Measurements from ENCODE around the gene VBP1.
"Not testable (repeated sequence)": the region's sequence is repeated elsewhere in the genome, so short reads cannot be mapped to it uniquely, and the experiment has no call there.

The VBP1 gene, protein sequence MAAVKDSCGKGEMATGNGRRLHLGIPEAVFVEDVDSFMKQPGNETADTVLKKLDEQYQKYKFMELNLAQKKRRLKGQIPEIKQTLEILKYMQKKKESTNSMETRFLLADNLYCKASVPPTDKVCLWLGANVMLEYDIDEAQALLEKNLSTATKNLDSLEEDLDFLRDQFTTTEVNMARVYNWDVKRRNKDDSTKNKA

DNA sequence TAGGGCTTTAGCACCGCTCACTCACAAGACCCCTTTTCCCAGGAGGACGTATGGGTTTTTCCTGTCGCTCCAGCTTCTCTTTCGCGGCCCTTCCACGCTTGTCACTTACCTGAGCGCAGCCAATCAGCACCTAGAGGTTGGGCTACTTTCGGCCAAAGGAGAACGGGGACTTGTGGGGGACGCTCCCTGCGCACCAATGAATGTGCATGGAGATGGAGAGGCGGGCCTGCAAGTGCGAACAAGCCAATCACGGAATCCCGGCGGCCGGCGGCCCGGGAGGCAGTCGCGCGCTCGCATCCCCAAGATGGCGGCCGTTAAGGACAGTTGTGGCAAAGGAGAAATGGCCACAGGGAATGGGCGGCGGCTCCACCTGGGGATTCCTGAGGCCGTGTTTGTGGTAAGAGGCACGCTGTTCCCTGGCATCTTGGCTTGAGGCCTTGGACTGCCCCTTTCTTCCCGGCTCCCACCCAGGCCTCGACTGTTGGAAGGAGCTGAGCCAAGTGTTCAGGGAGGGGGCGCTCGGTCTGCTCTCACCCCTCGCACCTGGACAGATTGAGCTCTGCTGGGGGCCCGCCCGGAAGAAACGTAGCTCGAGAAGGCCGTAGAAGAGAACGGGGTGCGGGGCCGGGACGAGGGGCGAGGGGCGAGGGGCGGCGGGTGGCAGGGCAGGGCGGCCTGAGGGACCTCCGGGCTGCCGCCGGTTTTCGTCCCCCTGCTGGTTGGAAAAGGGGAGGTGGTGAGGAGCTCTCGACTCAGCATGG lies at the start of gene VBP1:
Gene VBP1 (plus strand): TSS at position 282 of the 761 bp plus-strand sequence. CDS start 23 bp downstream, at position 305.
- peak; percentile 80 for DNase-seq

DNA sequence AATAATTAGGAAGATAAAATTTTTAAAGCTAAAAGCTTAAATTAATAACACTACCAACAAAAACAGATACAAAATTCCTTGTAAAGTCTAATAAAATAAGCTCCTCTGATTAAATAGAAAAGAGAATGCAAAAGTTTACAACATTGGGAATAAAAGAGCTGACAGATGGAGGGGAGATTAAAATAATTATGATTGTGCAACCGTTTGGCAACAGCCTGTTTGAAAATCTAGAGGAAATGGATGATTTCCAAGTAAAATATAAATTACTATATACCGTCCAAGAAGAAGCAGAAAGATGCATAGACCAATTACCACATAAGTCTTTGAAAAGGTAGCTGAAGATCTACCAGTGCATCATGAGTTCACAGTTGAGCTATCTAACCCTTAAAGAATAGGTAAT lies 46.4 kb upstream of the VBP1 start:
- no peak for DNase-seq

DNA sequence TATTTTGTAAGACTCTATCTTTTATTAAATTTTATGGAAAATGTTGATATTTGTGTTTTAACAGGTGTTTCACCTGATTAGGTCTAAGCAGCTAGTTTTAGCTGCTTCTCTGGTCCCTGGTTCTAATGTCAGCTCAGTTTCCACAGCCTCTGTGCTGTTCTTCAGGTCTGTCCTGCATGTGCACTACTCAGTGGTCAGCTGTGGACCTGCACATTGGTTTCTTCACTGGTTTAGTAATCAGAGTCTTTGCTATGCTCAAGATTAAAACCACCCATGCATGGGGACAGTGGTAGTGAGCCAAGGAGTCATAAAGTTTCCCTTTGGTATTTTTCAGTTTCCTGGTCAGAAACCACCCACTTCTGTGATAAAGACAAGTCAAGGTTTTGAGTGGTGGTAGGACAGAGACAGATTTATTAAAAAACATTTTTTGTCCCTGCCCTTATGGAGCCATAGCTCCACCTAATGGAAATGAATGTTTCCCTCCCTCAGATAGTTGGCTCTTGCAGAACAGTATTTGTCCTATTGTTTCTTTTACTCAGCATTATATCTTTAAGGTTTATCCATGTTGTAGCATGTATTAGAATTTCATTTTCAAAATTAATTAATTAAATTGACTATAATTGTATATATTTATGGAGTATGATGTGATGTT lies 36.8 kb upstream of the VBP1 start:
- DNase-seq, result no peak

DNA sequence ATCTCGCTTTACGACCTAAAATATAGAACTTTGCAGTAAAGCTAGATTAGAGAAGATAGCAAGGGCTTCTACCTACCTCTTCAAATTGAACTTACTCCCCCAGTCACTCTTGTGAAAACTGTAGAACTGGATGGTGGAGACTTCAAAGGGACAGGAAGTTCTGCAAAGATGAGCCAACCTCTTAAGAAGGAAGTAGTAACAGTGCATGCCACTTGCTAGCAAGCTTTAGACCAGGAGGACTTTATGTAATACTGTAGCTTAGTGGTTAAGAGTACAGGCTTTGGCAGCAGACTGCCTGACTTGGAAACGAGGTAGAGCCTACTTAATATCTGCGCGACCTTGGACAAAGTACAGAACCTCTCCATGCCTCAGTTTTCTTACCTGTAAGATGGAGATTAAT lies 27.5 kb upstream of the VBP1 start:
- DNase-seq, result no peak

DNA sequence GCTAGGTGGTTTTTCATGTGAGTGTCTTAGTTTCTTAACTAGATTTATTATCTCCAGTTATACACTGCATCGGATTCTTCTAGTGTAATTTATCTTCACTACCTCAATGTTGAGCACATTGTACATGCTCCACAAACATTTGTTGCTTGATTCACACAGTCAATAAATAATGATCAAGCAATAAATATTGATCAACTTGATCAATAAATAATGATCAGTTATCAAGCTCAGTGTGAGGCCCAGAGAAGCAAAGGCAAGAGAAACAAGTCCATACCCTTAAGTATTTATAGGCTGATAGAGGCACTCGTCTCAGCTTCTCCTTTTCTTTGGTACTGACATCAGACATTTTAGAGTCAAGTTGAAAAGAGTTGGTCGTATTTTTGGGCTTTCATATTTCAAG lies 5.1 kb upstream of the VBP1 start:
- DNase-seq, result no peak

DNA sequence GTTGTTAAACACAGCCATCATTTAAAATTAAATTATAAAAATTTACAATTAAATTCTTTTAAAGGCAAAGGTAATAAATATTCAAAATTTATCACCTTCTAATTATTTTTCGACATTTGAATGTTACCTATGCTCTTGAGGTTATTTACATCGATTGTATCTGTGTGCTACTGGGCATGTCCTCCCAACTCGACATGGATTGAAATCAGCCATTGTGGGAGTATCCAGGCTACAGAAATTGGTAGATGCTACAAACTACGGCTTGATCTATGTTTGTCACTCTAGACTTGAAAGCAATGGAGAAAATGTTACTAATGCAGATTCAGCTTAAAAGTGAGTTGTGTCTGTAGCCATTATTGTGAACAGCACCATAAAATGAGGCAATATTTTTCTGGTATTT lies 2.5 kb upstream of the VBP1 start:
- DNase-seq, result no peak

DNA sequence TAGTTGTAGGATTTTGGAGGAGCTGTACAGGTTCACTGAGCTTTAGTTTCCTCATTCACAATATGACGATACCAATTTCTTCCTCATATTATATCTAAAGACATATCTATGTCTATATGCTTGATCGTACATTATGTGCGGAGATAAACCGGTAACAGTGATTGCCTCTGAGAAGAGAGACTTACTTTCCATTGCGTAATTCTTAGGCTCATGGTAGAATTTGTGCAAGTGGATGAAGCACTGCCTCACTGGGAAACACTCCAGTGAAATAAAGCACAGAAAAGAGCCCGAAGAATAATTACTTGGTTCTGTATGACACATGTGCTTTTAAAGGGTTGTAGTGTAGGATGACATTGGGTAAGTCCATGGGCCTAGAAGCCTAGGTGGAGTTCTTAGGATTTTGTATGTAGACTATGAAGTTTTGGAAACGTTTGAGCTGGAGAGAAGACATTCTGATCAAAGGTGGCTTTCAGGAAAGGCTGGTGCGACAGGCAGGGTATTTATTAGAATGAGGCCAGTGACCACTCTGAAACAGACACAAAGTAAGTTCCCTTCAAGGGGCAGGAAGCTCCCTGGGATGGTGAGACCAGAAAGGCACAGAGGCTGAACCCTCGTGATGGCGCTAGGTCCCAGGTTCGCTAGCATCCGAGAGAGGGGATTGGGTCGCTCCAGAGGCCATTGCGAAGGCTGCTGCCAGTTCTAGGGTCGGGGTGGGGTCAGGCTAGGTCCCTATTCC lies 649 bp upstream of the VBP1 start:
- DNase-seq, result no peak

DNA sequence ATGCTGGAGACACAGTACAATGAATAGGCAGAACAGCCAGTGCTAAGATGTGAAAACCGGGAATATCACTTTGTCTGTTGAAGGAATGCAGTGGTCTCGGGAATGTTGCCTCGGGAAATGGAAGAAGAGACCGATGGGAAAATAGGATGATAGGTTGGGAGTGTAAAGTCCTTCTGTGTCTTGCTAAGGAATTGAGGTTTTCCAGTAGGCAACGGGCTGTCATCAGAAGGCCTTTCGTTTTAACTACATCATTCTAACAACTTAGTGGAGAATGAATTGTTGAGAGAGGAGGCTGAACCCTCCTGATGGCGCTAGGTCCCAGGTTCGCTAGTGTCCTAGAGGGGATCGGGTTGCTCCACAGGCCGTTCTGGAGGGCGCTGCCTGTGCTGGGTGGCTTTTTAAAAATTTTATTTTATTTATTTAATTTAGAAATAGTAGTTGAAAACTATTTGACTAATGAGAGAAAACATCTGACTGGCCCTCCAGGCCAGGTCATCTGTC lies 730 bp downstream of the VBP1 start:
- no peak for DNase-seq

DNA sequence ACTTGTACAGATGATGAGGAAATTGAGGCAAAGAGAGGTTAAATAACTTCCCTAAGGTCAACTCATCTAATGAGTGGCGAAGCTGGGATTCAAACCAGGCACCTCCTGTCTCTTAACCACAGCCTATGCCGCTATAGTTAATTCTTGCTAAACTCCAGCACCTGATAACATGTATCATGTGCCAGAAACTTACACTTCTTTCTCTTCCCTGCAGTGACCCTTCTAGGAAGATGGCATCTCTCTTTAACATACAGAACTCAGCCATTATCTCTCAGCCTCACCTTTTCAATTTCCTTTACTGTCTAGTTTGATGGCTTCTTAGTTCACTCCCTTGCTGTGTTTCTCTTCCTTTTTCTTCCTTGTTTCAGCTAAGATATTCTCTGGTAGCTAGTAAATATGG lies 2.5 kb downstream of the VBP1 start:
- no peak for DNase-seq

DNA sequence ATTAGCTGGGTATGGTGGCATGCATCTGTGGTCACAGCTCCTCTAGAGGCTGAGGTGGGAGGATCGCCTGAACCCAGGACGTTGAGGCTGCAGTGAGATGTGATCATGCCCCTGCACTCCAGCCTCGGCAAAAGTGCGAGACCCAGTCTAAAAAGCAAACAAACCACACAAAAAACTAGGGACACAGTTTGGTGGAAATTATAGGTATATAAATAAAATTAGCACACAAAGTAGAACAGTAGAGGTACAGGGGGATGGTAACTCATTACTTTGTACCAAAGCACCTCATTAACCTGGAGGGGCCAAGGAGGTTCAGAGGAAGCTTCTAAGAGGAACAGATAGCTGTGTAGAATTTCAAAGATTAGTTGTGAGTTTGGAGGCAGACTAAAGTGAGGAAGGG lies 5.1 kb downstream of the VBP1 start:
- no peak for DNase-seq

DNA sequence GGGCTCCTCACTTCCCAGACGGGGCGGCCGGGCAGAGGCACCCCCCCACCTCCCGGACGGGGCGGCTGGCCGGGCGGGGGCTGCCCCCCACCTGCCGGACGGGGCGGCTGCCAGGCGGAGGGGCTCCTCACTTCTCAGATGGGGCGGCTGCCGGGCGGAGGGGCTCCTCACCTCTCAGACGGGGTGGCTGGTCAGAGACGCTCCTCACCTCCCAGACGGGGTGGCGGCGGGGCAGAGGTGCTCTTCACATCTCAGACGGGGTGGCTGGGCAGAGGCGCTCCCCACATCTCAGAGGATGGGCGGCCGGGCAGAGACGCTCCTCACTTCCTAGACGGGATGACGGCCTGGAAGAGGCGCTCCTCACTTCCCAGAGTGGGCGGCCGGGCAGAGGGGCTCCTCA lies 7.5 kb downstream of the VBP1 start:
- DNase-seq, result not testable (repeated sequence)

DNA sequence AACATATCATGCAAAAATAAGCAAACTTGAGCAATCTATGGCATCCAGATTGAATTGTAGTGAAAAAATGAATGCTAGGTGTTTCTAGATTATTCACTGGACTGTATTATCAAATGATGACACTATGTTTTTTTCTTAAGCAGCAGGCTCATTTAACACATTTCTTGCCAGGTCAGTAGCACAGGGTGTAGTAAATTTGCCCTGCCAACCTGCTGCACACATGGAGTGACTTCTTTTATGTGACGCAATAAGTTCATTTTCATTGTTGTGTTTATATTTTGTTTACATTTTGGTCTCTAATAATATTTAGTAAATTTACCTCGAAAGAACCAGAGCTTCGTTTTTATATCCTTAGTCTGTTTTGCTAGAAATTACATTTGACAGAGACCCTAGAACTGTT lies 9.5 kb downstream of the VBP1 start:
- no peak for DNase-seq

DNA sequence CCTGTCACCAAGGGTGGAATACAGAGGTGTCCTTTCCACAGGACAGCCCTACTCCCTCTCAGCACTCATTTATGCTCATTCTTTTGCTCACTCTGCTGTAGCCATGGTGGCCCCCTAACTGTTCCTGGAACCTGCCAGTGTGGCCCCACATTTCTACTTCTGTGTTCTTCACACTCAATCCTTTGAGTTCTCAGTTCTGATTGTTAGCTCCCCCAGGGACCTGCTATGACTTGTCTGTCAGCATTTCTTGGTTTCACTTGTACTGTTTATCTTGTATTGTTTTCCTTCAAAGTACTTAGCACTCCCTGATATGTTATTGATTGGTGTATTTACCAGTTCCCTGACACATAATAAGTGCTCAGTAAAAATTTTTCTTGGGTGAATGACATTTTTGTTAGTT lies 14.9 kb downstream of the VBP1 start:
- no peak for DNase-seq

DNA sequence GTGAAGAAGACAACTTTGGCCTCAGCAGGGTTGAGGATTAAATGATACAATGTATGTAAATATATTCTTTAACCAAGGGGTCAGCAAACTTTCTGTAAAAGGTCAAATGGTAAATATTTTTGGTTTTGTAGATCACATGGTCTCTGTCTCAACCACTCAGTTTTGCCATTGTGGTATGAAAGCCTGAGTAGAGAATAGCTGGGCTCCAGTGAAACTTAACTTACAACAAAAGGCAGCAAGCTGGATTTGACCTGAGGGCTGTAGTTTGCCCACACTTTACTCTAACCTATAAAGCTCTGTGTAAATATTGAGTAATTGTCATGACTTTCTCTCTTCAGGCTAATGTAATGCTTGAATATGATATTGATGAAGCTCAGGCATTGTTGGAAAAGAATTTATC lies 19.6 kb downstream of the VBP1 start:
- no peak for DNase-seq

DNA sequence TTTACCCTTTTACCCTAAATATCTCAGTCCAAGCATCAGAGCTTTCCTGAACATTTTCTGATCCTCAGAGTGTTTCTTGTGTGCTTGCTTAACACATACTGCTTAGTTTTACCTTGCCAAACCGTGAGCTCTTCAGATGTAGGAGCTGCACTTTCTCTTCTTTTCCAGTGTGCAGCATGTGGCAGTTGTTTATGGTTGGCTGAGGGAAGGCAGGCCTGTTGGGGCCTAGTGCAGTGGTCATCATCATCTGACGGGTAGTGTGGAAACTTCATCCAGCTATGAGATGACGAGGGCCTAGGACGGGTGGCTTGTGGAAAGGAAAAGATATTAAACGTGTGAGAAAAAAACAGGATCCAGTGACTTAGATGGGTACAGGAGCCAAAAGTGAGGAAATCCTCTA lies 21.5 kb downstream of the VBP1 start:
- DNase-seq, result no peak

DNA sequence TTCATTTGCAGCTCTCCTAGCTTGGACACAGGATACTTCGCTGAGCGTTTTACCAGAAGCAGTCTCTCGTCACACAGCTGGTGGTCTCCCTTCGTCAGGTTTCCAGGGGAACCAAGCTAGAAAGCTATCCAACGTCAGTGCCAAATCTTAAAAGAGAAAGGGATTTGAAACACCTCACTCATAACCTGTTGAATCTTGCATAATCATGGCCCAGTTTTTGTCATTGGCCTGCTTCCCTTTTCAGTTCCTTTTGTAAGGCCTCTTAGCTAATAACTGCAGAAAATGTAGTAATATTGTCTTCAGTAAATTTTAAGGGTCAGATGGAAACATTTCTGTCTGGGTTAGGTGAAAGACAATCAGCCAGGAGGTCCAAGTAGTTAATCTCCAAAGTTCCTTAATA lies 26.0 kb downstream of the VBP1 start:
- DNase-seq, result no peak

DNA sequence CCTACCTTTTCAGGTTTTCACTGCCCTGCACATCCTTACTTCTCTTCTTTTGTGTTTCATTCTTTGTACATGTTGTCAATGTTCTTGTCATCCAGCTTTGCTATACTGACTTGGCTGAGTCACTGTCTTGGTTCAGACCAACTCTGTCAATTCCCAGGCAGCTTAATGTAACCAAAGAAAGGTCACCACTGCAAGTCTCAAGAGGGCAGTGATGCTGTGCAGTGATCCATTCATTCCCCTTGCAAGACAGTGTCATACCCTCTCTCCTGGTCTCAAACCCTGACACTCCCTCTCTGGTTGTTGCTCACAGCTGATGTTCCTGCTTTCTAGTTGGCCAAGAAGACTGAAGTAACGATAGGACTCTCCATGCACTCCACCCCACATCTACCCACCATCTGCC lies 30.5 kb downstream of the VBP1 start:
- DNase-seq, result no peak

DNA sequence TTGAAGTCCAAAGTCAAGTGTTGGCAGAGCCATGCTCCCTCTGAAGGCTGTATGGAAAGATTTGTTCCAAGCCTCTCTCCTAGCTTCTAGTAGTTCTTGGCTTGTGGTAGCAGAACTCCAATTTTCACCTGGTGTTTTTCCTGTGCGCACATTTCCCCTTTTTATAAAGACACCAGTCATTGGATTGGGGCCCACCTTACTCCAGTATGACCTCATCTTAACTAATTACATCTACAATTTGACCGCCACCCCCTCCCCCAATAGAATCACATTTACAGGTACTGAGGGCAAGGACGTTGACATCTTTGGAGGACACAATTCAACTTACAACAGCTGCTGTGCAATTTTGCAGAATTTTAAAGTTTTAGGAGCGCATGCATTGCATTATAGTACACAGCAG lies 31.2 kb downstream of the VBP1 start:
- no peak for DNase-seq

DNA sequence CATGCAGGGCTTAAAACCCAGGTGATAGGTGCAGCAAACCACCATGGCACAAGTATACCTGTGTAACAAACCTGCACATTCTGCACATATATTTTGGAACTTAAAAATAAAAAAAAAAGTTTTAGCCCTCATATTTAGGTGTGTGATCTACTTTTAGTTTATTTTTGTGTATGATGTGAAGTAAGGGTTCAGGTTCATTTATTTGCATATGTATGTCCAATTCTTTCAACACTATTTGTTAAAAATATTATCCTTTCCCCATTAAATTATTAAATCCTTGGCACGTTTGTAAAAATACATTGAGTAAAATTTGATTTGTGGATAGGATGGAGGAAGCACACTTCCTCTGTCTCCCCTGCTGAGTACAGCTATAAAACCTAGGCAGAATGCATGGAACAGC lies 35.1 kb downstream of the VBP1 start:
- DNase-seq, result no peak

DNA sequence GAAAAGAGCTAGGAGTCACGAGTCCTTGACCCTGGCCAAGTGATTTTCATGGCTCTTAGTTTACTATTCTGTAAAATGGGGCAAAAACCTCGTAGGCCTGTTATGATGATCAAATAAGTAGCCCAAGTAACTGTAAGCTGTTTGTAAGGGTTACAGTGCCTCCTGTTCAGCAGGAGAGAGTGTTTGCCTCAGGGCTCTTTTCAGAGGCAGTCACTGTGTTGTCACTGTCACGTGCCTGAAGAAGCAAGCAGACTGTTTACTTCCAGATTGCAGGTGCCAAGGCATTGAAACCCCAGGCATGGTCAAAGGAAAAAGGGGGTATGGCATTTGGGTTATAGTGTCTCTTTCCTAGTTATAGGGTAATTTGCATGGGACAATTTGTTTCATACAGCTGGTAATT lies 43.5 kb downstream of the VBP1 start:
- no peak for DNase-seq

DNA sequence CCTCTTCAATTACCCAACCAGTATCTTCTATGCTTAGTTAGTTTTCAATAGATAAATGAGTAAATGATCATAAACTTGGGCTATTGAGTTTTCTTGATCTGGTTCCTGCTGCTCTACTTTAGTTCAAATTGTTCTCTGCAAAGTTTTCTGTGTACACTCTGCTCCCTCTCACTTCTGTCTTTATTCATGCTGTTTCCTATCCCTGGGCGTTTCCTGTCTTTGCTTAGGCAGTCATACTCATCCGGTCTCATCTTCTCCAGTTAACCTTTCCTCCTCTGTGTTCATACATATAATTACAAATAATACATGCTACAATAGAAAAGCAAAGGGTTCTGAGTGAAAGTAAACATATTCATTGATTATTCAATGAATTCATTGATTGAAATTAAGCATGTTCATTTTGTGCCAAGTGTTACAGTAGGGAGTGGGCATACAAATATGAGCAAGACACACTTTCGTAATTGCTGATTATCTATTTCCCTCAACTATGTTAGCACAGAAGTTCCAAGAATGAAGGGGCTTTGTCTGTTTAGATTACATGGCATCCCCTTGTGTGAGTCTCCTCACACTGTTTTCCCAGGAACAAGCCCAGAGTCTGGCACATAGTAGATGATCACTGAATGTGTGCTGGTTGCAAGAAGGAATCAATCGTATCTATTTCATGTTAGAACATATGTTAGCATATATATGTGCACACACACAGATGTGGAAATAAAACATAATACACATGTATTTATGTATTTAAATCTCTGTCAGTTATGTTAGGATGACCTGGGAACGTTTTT lies 46.9 kb downstream of the VBP1 start:
- no peak for DNase-seq

DNA sequence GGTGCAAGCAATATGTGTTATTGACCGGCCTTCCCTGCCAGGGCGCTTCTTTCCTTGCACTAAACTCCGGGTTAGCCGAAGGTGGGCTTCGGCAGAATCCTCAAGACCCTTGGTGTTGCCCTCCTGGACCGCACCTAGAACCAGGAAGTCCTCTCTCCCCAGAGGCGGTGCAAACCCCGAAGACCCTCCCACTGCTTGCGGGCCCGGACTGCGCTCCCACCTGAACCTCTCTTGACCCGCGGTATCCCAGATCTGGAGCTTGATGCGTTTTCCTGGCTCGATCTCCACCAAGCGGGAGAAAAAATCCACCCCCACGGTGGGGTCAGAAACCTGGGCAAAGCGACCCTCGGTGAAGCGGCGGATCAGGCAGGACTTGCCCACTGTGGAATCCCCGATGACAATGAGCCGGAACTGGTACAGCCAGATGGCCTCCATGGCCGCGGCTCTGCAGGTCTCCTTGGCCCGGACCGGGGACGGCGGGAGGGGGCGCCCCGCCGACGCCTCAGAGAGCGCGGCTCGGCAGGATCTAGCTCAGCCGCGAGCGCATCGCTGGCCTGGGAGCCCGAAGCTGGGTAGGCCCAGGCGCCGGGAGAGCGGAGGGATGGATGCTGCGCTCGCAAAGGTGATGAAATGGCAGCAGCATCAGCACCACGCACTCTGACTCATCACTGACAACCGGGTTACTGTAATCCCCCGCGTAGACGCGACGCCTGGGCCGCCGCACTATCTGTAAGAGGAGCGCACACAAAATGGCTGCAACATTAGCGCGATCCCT lies 47.8 kb downstream of the VBP1 start, which contains the start of gene RAB39B:
Gene RAB39B (minus strand): TSS at position 638 of the 775 bp plus-strand sequence. CDS start 203 bp downstream, at position 435.
- peak; percentile 56 for DNase-seq
